NCI-H748 treated with DMSO at 0.1 percent for 48 hours (cell line): ENCODE measurements around the gene GRAMD4.

ENCODE experiments used
- DNase-seq: peaks from one replicate; lab custom pipeline; 2025; lab: John Stamatoyannopoulos, UW

GRAMD4 gene

DNA sequence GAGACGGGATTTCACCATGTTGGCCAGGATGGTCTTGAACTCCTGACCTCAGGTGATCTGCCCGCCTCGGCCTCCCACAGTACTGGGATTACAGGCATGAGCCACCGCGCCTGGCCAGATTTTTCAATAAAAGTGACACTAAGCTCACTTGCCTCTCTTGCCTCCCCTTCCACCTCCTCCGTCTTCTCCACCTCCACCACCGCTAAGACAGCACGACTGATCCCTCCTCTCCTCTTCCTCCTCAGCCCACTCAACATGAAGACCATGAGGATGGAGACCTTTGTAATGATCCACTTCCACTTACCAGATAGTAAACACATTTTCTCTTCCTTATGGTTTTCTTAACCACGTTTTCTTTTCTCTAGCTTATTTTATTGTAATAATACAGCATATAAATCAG lies 103.7 kb downstream of the GRAMD4 start:
- DNase-seq, result no peak

DNA sequence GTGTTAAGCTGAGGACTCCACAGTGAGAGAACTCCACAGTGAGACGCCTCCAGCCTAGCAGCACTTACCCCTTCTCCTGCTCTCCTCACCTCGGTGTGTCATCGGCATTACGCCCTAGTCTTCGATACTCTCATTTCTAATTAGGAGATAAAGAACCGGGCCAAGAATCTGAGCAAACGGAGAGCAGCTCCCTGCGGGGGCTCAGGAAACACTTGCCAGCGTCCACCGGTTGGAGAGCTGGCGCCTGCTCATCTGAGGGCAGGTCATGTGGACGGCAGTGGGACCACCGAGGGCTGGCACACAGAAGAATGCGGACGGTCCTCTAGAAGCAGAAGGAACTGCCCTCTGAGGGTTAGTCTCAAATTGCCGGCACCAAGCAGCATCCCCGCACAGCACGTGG lies 104.9 kb downstream of the GRAMD4 start:
- DNase-seq, result no peak

DNA sequence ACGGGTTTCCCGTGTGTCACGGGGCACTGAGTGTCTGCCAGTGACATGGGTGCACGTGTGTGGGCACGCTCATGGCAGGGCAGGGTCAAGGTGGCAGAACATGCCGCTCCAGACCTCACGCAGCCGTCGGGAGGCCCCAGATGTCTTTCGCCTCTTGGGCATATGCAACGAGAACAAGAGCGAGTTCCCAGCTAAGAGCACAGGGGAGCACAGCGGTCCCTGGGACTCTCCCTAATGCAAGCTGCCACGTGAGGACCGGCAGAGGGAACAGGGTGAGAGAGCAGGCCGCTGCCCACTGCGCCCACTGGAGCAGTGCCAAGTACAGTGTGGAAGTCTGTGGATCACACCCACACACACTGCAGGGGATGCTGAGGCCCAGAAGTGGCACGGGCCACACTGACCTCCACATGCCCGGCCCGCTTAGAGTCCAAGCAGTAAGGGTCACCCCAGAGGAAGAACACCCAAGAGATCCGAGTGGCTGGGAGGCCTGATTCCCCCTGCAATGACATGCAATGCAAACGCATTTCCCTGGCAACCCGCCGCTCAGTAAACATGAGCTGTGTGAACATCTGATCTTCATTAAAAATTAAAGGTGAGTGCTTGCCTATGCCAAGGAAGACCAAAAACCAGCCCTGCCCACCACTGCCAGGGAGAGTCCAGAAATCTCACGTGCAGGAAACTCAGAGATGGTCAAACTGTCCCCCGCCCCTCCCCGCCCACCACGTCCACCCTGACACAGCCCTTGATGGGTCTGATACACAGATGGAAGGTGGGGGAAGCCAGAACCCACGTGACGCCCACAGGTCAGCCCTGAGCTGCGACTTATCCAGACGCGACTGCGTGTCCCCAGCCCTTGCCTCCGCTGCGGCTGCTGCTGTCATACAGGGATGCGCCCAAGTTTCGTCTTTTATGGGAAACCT lies 106.1 kb downstream of the GRAMD4 start:
- DNase-seq, result peak; percentile 2

DNA sequence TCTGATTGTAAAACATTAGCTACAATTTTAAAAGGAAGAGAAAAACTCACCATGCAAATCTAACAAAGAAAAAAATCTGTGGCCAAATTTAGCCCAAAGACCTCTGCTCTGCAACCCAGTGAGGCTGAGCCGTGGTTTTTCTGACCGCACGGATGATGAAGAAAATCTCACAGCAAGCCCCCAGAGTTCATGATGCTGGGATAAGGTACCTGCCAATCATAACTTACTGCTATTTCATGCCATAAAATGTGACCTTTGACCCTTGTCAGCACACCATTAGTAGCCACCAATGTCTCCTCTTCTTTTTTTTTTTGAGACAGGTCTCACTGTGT lies 106.8 kb downstream of the GRAMD4 start:
- DNase-seq, result no peak

DNA sequence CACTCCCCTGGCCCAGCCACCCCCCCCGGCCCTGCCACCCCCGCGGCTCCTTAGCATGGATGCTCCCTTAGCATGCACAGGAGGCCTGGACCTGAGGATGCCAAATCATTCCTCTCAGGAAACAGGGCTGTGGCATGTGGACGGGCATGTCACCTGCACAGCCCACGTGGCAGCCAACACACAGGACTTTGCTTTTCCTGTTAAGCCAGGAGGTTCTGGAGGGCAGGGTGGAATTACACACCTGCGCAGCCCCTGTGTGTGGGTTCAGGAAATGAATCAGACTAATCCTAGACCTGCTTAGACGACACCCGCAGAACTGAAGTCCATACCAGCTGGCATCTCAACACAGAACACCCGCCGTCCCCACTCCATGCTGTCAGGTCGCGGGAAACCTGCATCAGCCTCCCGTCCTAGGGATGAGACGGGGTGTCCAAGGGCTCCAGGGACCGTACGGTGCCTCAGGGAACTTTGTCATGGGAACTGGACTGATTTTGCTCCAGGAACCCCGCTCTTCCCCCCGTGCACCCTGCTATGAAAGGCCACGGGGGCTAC lies 107.7 kb downstream of the GRAMD4 start:
- no peak for DNase-seq

DNA sequence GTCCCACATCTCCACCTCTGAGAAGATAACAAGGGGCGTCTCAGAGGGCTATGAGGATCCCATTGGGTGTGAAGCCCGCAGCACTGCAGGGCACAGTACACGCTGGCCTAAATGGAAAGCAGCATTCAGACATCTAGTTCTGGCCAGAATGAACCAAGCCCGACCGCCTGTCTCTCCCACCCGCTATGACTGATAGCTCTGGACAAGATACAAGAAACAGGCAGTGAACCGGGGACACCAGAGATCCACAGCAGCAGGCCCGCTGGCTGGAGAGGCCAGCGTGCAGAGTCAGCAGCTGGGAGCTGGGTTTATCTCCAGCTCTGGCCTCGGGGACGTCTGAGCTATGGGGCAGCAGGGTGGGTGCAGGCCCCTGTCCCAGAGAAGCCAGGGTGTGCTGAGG lies 108.3 kb downstream of the GRAMD4 start:
- no peak for DNase-seq
